IPS-20b (cell line): Measurements from ENCODE around the gene SNCAIP.

ENCODE experiments used
- H3K27ac ChIP-seq: one replicate; pipeline ENCODE4 v1.5.1; 2013; ENCODE audit warnings: low read length
- H3K27me3 ChIP-seq: 2 replicates; pipeline ENCODE4 v1.6.1; 2013; ENCODE audit warnings: mild to moderate bottlenecking, low read length, inconsistent platforms; ENCODE audit not compliant: insufficient read depth
- H3K36me3 ChIP-seq: 2 replicates; pipeline ENCODE4 v1.6.1; 2013; ENCODE audit warnings: low read depth, mild to moderate bottlenecking, inconsistent platforms, low read length, moderate library complexity; ENCODE audit not compliant: insufficient read depth
- H3K4me1 ChIP-seq: 2 replicates; pipeline ENCODE4 v1.6.1; 2013; ENCODE audit warnings: mild to moderate bottlenecking, control low read depth, inconsistent platforms, low read length, moderate library complexity; ENCODE audit not compliant: insufficient read depth
- H3K4me3 ChIP-seq: 2 replicates; pipeline ENCODE4 v1.5.1; 2013; ENCODE audit warnings: mild to moderate bottlenecking, low read length, inconsistent platforms
- H3K9ac ChIP-seq: 2 replicates; pipeline ENCODE4 v1.6.1; 2013; ENCODE audit warnings: low read depth, mild to moderate bottlenecking, inconsistent platforms, low read length, moderate library complexity
- H3K9me3 ChIP-seq: 2 replicates; pipeline ENCODE4 v1.6.1; 2013; ENCODE audit warnings: mild to moderate bottlenecking, low read depth, low read length, inconsistent platforms; ENCODE audit not compliant: insufficient read depth

SNCAIP gene

GRCh38 chr5:122435234-122435633 lies 123.2 kb downstream of the SNCAIP start:
- Histone ChIP-seq H3K27me3 (no peaks in the 10 kb centered on the region), H3K4me3 (no peak overlapping the region), H3K9me3 (no peaks in the 10 kb centered on the region), H3K9ac (no peak overlapping the region), H3K36me3 (no peaks in the 10 kb centered on the region), H3K4me1 (peaks cover 10% of the 10 kb centered on the region), H3K27ac (no peak overlapping the region)

GRCh38 chr5:122435761-122436160 lies 123.7 kb downstream of the SNCAIP start:
- no peaks in the 10 kb centered on the region for H3K9me3 ChIP-seq
- no peaks in the 10 kb centered on the region for H3K27me3 ChIP-seq
- H3K27ac ChIP-seq, result no peak overlapping the region
- peaks cover 5% of the 10 kb centered on the region; the same call in 1 of the 2 replicates for H3K4me1 ChIP-seq
- no peak overlapping the region for H3K9ac ChIP-seq
- H3K36me3 ChIP-seq, result no peaks in the 10 kb centered on the region
- H3K4me3 ChIP-seq, result no peak overlapping the region

- Histone ChIP-seq H3K27me3 (no peaks in the 10 kb centered on the region), H3K36me3 (no peaks in the 10 kb centered on the region), H3K9ac (no peak overlapping the region), H3K4me3 (no peak overlapping the region), H3K4me1 (peaks cover 5% of the 10 kb centered on the region; the same call in 1 of the 2 replicates), H3K27ac (no peak overlapping the region), H3K9me3 (no peaks in the 10 kb centered on the region)
These were observed 124.6 kb downstream of the SNCAIP start for GRCh38 chr5:122436615-122437014.

GRCh38 chr5:122439645-122440044 lies 127.6 kb downstream of the SNCAIP start:
- no peak overlapping the region for H3K27ac ChIP-seq
- H3K9me3 ChIP-seq, result no peaks in the 10 kb centered on the region
- H3K4me3 ChIP-seq, result no peak overlapping the region
- no peak overlapping the region for H3K9ac ChIP-seq
- H3K4me1 ChIP-seq, result peaks cover 5% of the 10 kb centered on the region; the same call in 1 of the 2 replicates
- no peaks in the 10 kb centered on the region for H3K27me3 ChIP-seq
- H3K36me3 ChIP-seq, result no peaks in the 10 kb centered on the region

GRCh38 chr5:122442938-122443337 lies 130.9 kb downstream of the SNCAIP start:
- H3K4me1 ChIP-seq, result peaks cover 5% of the 10 kb centered on the region; the same call in 1 of the 2 replicates

GRCh38 chr5:122444411-122444810 lies 132.4 kb downstream of the SNCAIP start:
- H3K9me3 ChIP-seq, result no peaks in the 10 kb centered on the region
- no peak overlapping the region for H3K4me3 ChIP-seq
- no peaks in the 10 kb centered on the region for H3K27me3 ChIP-seq
- H3K36me3 ChIP-seq, result no peaks in the 10 kb centered on the region
- H3K4me1 ChIP-seq, result no peaks in the 10 kb centered on the region; the same call in 1 of the 2 replicates
- H3K9ac ChIP-seq, result no peak overlapping the region
- no peak overlapping the region for H3K27ac ChIP-seq

More at GRCh38 chr5:122442938-122443337, 130.9 kb downstream of the SNCAIP start:
- no peaks in the 10 kb centered on the region for H3K9me3 ChIP-seq
- no peak overlapping the region for H3K9ac ChIP-seq
- no peak overlapping the region for H3K27ac ChIP-seq
- no peaks in the 10 kb centered on the region for H3K27me3 ChIP-seq
- H3K4me3 ChIP-seq, result no peak overlapping the region
- no peaks in the 10 kb centered on the region for H3K36me3 ChIP-seq

- Histone ChIP-seq H3K9me3 (no peaks in the 10 kb centered on the region), H3K9ac (no peak overlapping the region), H3K27me3 (no peaks in the 10 kb centered on the region), H3K36me3 (no peaks in the 10 kb centered on the region), H3K27ac (no peak overlapping the region), H3K4me3 (no peak overlapping the region), H3K4me1 (no peaks in the 10 kb centered on the region)
These were observed 133.0 kb downstream of the SNCAIP start for GRCh38 chr5:122445070-122445469.

- no peak overlapping the region for H3K27ac ChIP-seq
- no peaks in the 10 kb centered on the region for H3K4me1 ChIP-seq
- no peaks in the 10 kb centered on the region for H3K9me3 ChIP-seq
- H3K36me3 ChIP-seq, result 0 out of 2 replicates have a peak, but pooled peaks cover 6% of the 10 kb centered on the region
- no peak overlapping the region for H3K9ac ChIP-seq
- H3K4me3 ChIP-seq, result no peak overlapping the region
- no peaks in the 10 kb centered on the region for H3K27me3 ChIP-seq
These were observed 135.0 kb downstream of the SNCAIP start for GRCh38 chr5:122447072-122447471.

GRCh38 chr5:122447879-122448278 lies 135.8 kb downstream of the SNCAIP start:
- Histone ChIP-seq H3K27me3 (no peaks in the 10 kb centered on the region), H3K9ac (no peak overlapping the region), H3K4me1 (no peaks in the 10 kb centered on the region), H3K9me3 (no peaks in the 10 kb centered on the region), H3K36me3 (0 out of 2 replicates have a peak, but pooled peaks cover 6% of the 10 kb centered on the region), H3K27ac (no peak overlapping the region), H3K4me3 (no peak overlapping the region)

- Histone ChIP-seq H3K4me3 (no peak overlapping the region), H3K9ac (no peak overlapping the region), H3K27ac (no peak overlapping the region), H3K36me3 (0 out of 2 replicates have a peak, but pooled peaks cover 6% of the 10 kb centered on the region), H3K9me3 (no peaks in the 10 kb centered on the region), H3K4me1 (no peaks in the 10 kb centered on the region), H3K27me3 (no peaks in the 10 kb centered on the region)
These were observed 142.5 kb downstream of the SNCAIP start for GRCh38 chr5:122454541-122454940.

- no peak overlapping the region for H3K9ac ChIP-seq
- no peaks in the 10 kb centered on the region for H3K9me3 ChIP-seq
- no peak overlapping the region for H3K4me3 ChIP-seq
- H3K4me1 ChIP-seq, result no peaks in the 10 kb centered on the region
- H3K27me3 ChIP-seq, result no peaks in the 10 kb centered on the region
- 0 out of 2 replicates have a peak, but pooled peaks cover 3% of the 10 kb centered on the region for H3K36me3 ChIP-seq
- no peak overlapping the region for H3K27ac ChIP-seq
These were observed 143.9 kb downstream of the SNCAIP start for GRCh38 chr5:122455939-122456338.

GRCh38 chr5:122457178-122457826 lies 145.3 kb downstream of the SNCAIP start:
- no peak overlapping the region for H3K9ac ChIP-seq
- no peak overlapping the region for H3K27ac ChIP-seq
- H3K36me3 ChIP-seq, result no peaks in the 10 kb centered on the region
- H3K4me3 ChIP-seq, result no peak overlapping the region
- no peaks in the 10 kb centered on the region for H3K27me3 ChIP-seq
- no peaks in the 10 kb centered on the region for H3K4me1 ChIP-seq
- H3K9me3 ChIP-seq, result no peaks in the 10 kb centered on the region
